ENCODE measurements around the gene GRIK3. TPM values are rescaled to one million over a fixed set of nuclear protein-coding genes. Genes with fewer than 3 reads are reported as not detected.

The GRIK3 gene
- total RNA-seq, 1 donor from 2014 or later, result 0.27 TPM

DNA sequence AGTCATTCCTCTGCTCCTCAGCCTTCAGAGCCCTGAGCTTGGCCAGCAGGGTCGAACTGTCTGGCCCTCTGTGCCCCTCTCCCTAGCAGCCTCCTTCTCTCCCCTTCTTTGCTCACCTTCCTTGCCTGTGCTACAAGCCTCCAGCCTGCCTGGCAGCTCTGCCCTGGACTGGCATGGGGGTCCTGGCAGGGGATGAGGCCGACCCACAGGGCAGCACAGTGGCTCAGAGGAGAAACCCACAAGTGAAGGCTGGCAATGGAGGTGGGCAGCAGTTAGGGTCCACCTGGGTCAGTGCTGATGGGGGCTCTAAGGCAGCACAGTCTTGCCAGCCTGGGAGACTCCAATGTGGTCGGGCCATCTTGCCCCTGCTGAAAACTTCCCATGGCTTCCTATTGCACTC is 274.2 kb downstream of the GRIK3 start:
- H3K4me3 ChIP-seq, result no peak overlapping the region
- ATAC-seq, result no peak

DNA sequence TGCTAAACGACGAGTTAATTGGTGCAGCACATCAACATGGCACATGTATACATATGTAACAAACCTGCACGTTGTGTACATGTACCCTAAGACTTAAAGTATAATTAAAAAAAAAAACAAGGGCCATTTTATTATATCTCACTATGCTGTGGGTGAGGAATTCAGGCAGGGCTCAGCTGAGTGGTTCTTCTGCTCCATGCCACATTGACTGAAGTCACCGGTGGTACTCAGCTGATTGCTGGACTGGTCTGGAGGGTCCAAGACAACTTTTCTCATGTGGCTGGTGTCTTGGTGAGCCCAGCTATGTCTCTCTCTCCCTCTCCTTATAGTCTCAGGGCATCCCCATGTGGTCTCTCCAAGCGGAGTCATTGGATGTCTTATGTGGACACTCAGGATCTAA is 275.0 kb downstream of the GRIK3 start:
- H3K4me3 ChIP-seq, result no peak overlapping the region
- H3K36me3 ChIP-seq, result no peaks in the 10 kb centered on the region
- H3K27ac ChIP-seq, result no peak overlapping the region
- peaks cover 4% of the 10 kb centered on the region for H3K9me3 ChIP-seq
- TF ChIP-seq, protein P1, sequence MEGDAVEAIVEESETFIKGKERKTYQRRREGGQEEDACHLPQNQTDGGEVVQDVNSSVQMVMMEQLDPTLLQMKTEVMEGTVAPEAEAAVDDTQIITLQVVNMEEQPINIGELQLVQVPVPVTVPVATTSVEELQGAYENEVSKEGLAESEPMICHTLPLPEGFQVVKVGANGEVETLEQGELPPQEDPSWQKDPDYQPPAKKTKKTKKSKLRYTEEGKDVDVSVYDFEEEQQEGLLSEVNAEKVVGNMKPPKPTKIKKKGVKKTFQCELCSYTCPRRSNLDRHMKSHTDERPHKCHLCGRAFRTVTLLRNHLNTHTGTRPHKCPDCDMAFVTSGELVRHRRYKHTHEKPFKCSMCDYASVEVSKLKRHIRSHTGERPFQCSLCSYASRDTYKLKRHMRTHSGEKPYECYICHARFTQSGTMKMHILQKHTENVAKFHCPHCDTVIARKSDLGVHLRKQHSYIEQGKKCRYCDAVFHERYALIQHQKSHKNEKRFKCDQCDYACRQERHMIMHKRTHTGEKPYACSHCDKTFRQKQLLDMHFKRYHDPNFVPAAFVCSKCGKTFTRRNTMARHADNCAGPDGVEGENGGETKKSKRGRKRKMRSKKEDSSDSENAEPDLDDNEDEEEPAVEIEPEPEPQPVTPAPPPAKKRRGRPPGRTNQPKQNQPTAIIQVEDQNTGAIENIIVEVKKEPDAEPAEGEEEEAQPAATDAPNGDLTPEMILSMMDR (IDR thresholded peaks at IDR 0.05), result no peak
- ATAC-seq, result no peak
- no peak for DNase-seq
- H3K4me1 ChIP-seq, result no peaks in the 10 kb centered on the region
- intact Hi-C loops (cut with DNase I), result no loop called here
- H3K27me3 ChIP-seq (ENCODE audit: low read depth), result no peaks in the 10 kb centered on the region

More for the DNA sequence above, 274.2 kb downstream of the GRIK3 start:
- no peak overlapping the region for H3K27ac ChIP-seq
- H3K36me3 ChIP-seq, result no peaks in the 10 kb centered on the region
- H3K4me1 ChIP-seq, result no peaks in the 10 kb centered on the region
- TF ChIP-seq, protein P1 (IDR thresholded peaks at IDR 0.05), result no peak
- H3K9me3 ChIP-seq, result peaks cover 4% of the 10 kb centered on the region
- no peak for DNase-seq
- intact Hi-C loops (cut with DNase I), result no loop called here
- no peaks in the 10 kb centered on the region for H3K27me3 ChIP-seq (ENCODE audit: low read depth)

DNA sequence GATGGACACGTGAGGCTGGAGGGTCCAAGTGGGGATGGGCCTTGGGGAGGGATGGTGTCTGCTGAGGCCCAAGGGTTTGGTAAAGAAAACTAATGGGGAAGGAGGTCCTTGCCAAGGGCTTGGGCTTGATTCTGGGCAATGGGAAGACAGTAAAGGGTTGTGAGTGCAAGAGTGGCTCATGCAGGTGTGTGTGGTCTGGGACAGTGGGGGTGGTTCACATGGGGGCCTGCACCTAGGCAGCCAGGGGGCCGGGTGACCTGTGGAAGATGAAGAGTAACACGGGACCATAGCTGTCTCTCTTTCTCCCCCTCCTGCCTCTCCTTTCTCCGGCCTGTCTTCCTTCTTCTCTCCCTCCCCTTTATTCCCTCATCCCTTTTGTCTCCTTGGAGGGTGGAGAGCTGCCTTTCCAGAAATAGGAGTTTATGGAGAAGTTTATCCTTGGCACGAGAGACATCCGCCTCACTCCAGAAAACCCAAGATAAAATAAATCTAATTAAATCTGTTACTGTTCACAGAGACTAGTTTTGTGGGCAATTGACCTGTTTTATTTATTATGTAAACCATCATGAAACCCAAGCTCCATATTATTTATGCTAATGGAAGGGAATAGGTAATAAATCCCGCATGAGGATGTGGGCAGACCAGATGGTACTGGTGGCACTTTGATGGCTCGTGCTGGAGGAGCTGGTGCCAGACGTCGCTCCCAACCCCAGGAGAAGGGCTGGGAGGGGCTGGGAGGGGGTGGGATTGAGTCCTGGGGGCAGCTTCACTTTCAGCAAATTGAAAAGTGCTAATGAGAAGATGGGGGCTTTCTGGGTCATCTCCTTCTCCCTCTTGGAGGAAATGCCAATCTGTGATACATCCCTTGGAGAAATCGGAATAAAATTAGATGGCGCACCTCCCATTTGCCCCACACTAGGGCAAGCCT is 278.7 kb downstream of the GRIK3 start:
- Histone ChIP-seq H3K27me3 (ENCODE audit: low read depth) (no peaks in the 10 kb centered on the region), H3K4me3 (no peak overlapping the region), H3K4me1 (no peaks in the 10 kb centered on the region), H3K36me3 (no peaks in the 10 kb centered on the region), H3K9me3 (peaks cover 4% of the 10 kb centered on the region), H3K27ac (no peak overlapping the region)
- TF ChIP-seq, protein P1 (IDR thresholded peaks at IDR 0.05), result no peak
- DNase-seq, result no peak
- ATAC-seq, result no peak
- intact Hi-C loops (cut with DNase I), result no loop called here

DNA sequence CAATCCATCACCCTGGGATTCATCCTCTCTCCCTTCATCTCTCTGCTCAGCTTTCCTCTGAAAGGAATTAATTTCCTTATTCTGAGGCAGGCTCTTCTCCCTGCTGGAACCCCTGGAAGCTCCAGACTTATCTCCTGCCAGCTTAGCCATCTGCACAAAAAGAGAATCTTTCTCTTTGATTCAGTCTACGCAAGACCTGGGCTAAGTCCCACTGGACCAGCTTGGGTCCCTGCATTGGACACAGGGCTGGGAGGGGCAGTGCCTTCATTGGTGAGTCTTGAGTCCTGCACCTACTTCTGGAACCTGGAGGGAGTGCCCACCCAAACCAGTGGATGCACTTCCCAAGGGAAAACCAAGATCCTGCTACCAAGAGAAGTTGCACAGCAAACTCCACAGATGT is 279.9 kb downstream of the GRIK3 start:
- H3K9me3 ChIP-seq, result peaks cover 2% of the 10 kb centered on the region
- H3K27me3 ChIP-seq (ENCODE audit: low read depth), result no peaks in the 10 kb centered on the region
- H3K36me3 ChIP-seq, result no peaks in the 10 kb centered on the region
- no peak overlapping the region for H3K27ac ChIP-seq
- no peaks in the 10 kb centered on the region for H3K4me1 ChIP-seq
- ATAC-seq (no peak), DNase-seq (no peak)
- intact Hi-C loops (cut with DNase I), result no loop called here
- H3K4me3 ChIP-seq, result no peak overlapping the region
- TF ChIP-seq, protein P1 (IDR thresholded peaks at IDR 0.05), result no peak

DNA sequence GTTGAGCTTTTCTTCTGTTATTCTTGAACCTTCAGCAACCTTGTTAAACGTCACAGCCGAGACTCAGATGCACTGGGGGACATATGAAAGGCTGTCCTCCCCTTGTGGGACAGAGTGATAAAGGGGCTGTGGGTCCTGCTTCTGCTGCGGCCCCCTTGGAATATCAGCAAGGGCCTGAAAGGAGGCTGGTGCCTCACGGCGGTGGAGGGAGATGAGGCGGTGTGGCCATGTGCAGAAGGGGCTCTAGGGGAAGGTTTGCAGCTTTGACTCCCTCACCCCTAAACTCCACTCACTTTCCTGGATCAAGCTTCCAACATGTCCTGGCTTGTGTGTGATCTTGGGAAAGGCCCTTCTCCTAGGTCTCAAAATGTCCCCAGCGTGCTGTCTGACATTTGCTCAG is 280.9 kb downstream of the GRIK3 start:
- TF ChIP-seq, protein P1 (IDR thresholded peaks at IDR 0.05), result no peak
- Histone ChIP-seq H3K4me1 (no peaks in the 10 kb centered on the region), H3K27me3 (ENCODE audit: low read depth) (no peaks in the 10 kb centered on the region), H3K27ac (no peak overlapping the region), H3K36me3 (no peaks in the 10 kb centered on the region), H3K4me3 (no peak overlapping the region), H3K9me3 (no peaks in the 10 kb centered on the region)
- ATAC-seq (no peak), DNase-seq (no peak)
- intact Hi-C loops (cut with DNase I), result no loop called here

Data from lower lobe of right lung (tissue), 2 donors.